Activated CD4-positive, CD25-positive, alpha-beta regulatory T cell treated with anti-CD3 and anti-CD28 coated beads, Interleukin-2, amount 50 U/mL, for 16 hours (primary cell): ENCODE measurements around the gene NEURL4.

Experiments used
- DNase-seq: peaks from one replicate; pipeline ENCODE4 v3.0.0-alpha.2; 2020; ENCODE audit warnings: low read depth, low spot score

The NEURL4 gene

GRCh38 chr17:7323731-7324437, 5.3 kb downstream of the NEURL4 start:
- DNase-seq = peak; percentile 28

GRCh38 chr17:7322520-7323194, 6.5 kb downstream of the NEURL4 start:
- DNase-seq = no peak

GRCh38 chr17:7321466-7321865, 7.7 kb downstream of the NEURL4 start:
- no peak for DNase-seq

GRCh38 chr17:7318121-7318860, 10.8 kb downstream of the NEURL4 start:
- DNase-seq = no peak

GRCh38 chr17:7317161-7317803, 11.9 kb downstream of the NEURL4 start:
- DNase-seq = no peak

- no peak for DNase-seq
These were observed 13.4 kb downstream of the NEURL4 start for GRCh38 chr17:7315570-7316235.

- peak; percentile 92 for DNase-seq
These were observed 14.2 kb downstream of the NEURL4 start, which contains the start of gene GPS2 for GRCh38 chr17:7314719-7315569. TSS of gene GPS2 (minus strand) at chr17:7315360. CDS start at chr17:7315052, 308 bp downstream.

- no peak for DNase-seq
These were observed 15.0 kb downstream of the NEURL4 start for GRCh38 chr17:7313890-7314718.

- no peak for DNase-seq
These were observed 15.8 kb downstream of the NEURL4 start for GRCh38 chr17:7313088-7313889.

GRCh38 chr17:7312432-7313087, 16.6 kb downstream of the NEURL4 start:
- no peak for DNase-seq

- DNase-seq = no peak
These were observed 17.9 kb downstream of the NEURL4 start for GRCh38 chr17:7311110-7311705.

- no peak for DNase-seq
These were observed 19.5 kb downstream of the NEURL4 start for GRCh38 chr17:7309628-7310027.

GRCh38 chr17:7308625-7309433, 20.3 kb downstream of the NEURL4 start:
- DNase-seq = peak; percentile 75

- DNase-seq = peak; percentile 16
These were observed 21.2 kb downstream of the NEURL4 start for GRCh38 chr17:7307686-7308624.

- DNase-seq = peak; percentile 100
These were observed 22.0 kb downstream of the NEURL4 start, which contains the start of gene EIF5A for GRCh38 chr17:7306911-7307685. TSS of gene EIF5A (plus strand) at chr17:7307628. CDS start at chr17:7309636, 2,008 bp downstream.
